K562 (cell line): ENCODE measurements around the gene ZMAT2. TPM values are rescaled to one million over a fixed set of nuclear protein-coding genes. Genes with fewer than 3 reads are reported as not detected.
A peak's percentile ranks its signal among the peaks of the same experiment; 100 is the strongest.
"Not testable (repeated sequence)": the region's sequence is repeated elsewhere in the genome, so short reads cannot be mapped to it uniquely, and the experiment has no call there.

Experiments
- ATAC-seq: fragments of 200-7000 bp; cut with Tn5 transposase; 3 replicates; pipeline ENCODE4 v1.9.1; 2020; ENCODE audit warnings: moderate library complexity
- BruUV-seq: library from RNA; stranded (reverse); fragments of 400-500 nt; replicated peaks from 2 replicates; lab custom pipeline; 2021; lab: Mats Ljungman, UMichigan
- CTCF ChIA-PET: fragments of 300-600 bp; formaldehyde crosslinking; extraction: SDS; loops from one replicate; lab custom pipeline; 2021; ENCODE audit warnings: low intra/inter-chr PET ratio; lab: Yijun Ruan, JAX
- POLR2A ChIA-PET: fragments of 300-600, 350-650 bp; sonication (Branson Sonifier 250); formaldehyde crosslinking; extraction: SDS; loops from one replicate; lab custom pipeline; 2021; ENCODE audit warnings: antibody characterized with exemption, inconsistent platforms; lab: Yijun Ruan, JAX
- DNase-seq, 4 experiments: peaks; one replicate each; pipeline versions ENCODE4 v3.0.0 to v3.0.0-alpha.2; 2011 to 2018; ENCODE audit warnings: low spot score in 3 of 4, mixed read lengths in 3 of 4; ENCODE audit errors: extremely low read depth in 1 of 4
- FAIRE-seq: peaks from 2 replicates; lab custom pipeline; 2011; peaks lifted over from hg19 to GRCh38; lab: Jason Lieb, UNC
- H2AFZ ChIP-seq: 2 replicates; pipeline ENCODE4 v1.6.0; 2011; ENCODE audit warnings: low read depth, low read length, control low read depth, inconsistent platforms
- H3K27ac ChIP-seq: fragments of 200-600 bp; 3 replicates; pipeline ENCODE4 v1.8.0; 2011; ENCODE audit warnings: low read depth, mild to moderate bottlenecking, control low read depth, inconsistent platforms, low read length, moderate library complexity, mixed read lengths; ENCODE audit errors: extremely low read depth
- H3K27me3 ChIP-seq, 2 experiments: fragments of 300-600 bp in 1 of 2; 2 replicates in 1 of 2; 3 replicates in 1 of 2; pipeline versions ENCODE4 v1.6.0 to v1.8.0; 2011; ENCODE audit warnings: inconsistent platforms in 2 of 2, low read length in 2 of 2, mild to moderate bottlenecking in 1 of 2, mixed read lengths in 1 of 2, moderate library complexity in 1 of 2; ENCODE audit not compliant: control insufficient read depth in 2 of 2, insufficient read depth in 2 of 2
- H3K36me3 ChIP-seq: fragments of 300-600 bp; 3 replicates; pipeline ENCODE4 v1.8.0; 2011; ENCODE audit warnings: mild to moderate bottlenecking, low read length, inconsistent platforms; ENCODE audit not compliant: control insufficient read depth, insufficient read depth
- H3K4me1 ChIP-seq, 2 experiments: fragments of 200-600 bp in 1 of 2; replicated peaks in 1 of 2; 2 replicates in 1 of 2; 3 replicates in 1 of 2; pipeline versions ENCODE4 v1.5.1 to v1.8.0; 2011; ENCODE audit warnings: inconsistent platforms in 2 of 2, low read length in 2 of 2, mild to moderate bottlenecking in 1 of 2, mixed read lengths in 1 of 2, moderate library complexity in 1 of 2; ENCODE audit not compliant: control insufficient read depth in 2 of 2, insufficient read depth in 2 of 2
- H3K4me2 ChIP-seq: 2 replicates; pipeline ENCODE4 v1.6.1; 2011; ENCODE audit warnings: low read length, control low read depth, inconsistent platforms, mixed read lengths; ENCODE audit not compliant: insufficient read depth
- H3K4me3 ChIP-seq: fragments of 200-600 bp; sonication (generic), shearing (Covaris generic); 2 replicates; pipeline ENCODE4 v1.5.1; 2016; ENCODE audit warnings: control low read depth, inconsistent platforms
- H3K79me2 ChIP-seq: fragments of 200-600 bp; 3 replicates; pipeline ENCODE4 v1.8.0; 2011; ENCODE audit warnings: low read length, inconsistent platforms; ENCODE audit not compliant: control insufficient read depth, insufficient read depth
- H3K9ac ChIP-seq, 2 experiments: 2 replicates each; pipeline versions ENCODE4 v1.6.0 to v1.6.1; 2011; ENCODE audit warnings: low read depth in 2 of 2, low read length in 2 of 2, control low read depth in 1 of 2, inconsistent platforms in 1 of 2, mild to moderate bottlenecking in 1 of 2, mixed read lengths in 1 of 2; ENCODE audit not compliant: insufficient read depth in 1 of 2
- H3K9me1 ChIP-seq: one replicate; pipeline ENCODE4 v1.6.0; 2011; ENCODE audit warnings: inconsistent platforms, mild to moderate bottlenecking, low read length, moderate library complexity; ENCODE audit not compliant: control insufficient read depth, insufficient read depth
- H3K9me3 ChIP-seq: replicated peaks from 2 replicates; pipeline ENCODE4 v1.5.1; 2011; ENCODE audit warnings: low read depth, low read length, inconsistent platforms; ENCODE audit not compliant: control insufficient read depth, insufficient read depth
- H4K20me1 ChIP-seq: replicated peaks from 2 replicates; pipeline ENCODE4 v1.6.1; 2011; ENCODE audit warnings: low read length, inconsistent platforms, mixed read lengths; ENCODE audit not compliant: control insufficient read depth, insufficient read depth
- ZZZ3 ChIP-seq: fragments of 450-650 bp; IDR thresholded peaks from 2 replicates; pipeline ENCODE4 v1.6.1; 2016; ENCODE audit warnings: antibody characterized with exemption, mild to moderate bottlenecking, moderate library complexity
- WGBS: fragments of 100-300 bp; shearing (Covaris generic); methylation state at CpG from one replicate; pipeline ENCODE4 v1.1.6; 2016; ENCODE audit warnings: low coverage, mixed read lengths; ENCODE audit not compliant: insufficient coverage; ENCODE audit errors: missing lambda C conversion rate; 5-methylcytosine and 5-hydroxymethylcytosine counted together
- in situ Hi-C: fragments of 300-500 bp; cut with MboI; formaldehyde crosslinking; loops from 4 replicates; pipeline ENCODE4 v1.15.0; 2018; ENCODE audit warnings: inconsistent platforms, mixed read lengths
- intact Hi-C: fragments of 100-400 bp; cut with micrococcal nuclease; formaldehyde crosslinking; loops from 2 replicates; pipeline ENCODE4 v1.14.2; 2022
- polyA plus RNA-seq, 8 experiments: library from polyadenylated mRNA; depleted of rRNA in 4 of 8; stranded (reverse) in 5 of 8; unstranded in 3 of 8; fragments of >200 nt; fragmentation: Nextera tagmentation in 2 of 8; fragmentation: Illumina TruSeq in 1 of 8; extraction: Ambion mirVana in 2 of 8; extraction: Trizol in 1 of 8; gene quantifications; 2 replicates each; pipeline versions ENCODE4 v1.2.1 to v1.2.3, GENCODE V29; 2011 to 2014; ENCODE audit warnings: inconsistent platforms in 1 of 8, missing spikeins in 1 of 8
- total RNA-seq, 7 experiments: library from RNA; depleted of rRNA in 6 of 7; stranded (reverse); fragments of >200 nt in 6 of 7; fragmentation: Illumina TruSeq in 2 of 7; extraction: Trizol in 2 of 7; gene quantifications; 2 replicates each; pipeline versions ENCODE4 v1.2.1 to v1.2.3, GENCODE V29; 2011 to 2021; ENCODE audit warnings: low replicate concordance in 1 of 7
- TF ChIP-seq, protein P1 (sequence below), 2 experiments: fragments of 450-650 bp; IDR thresholded peaks; 2 replicates each; pipeline ENCODE4 v1.6.1; 2016

The ZMAT2 gene
- total and polyA plus RNA-seq, 9 of the 15 experiments (the other 6 are each of a cell fraction or from before 2014, with no cell fraction given), result 44.2 to 101 (median 69.2) TPM

- H3K27me3 ChIP-seq, result no peaks in the 10 kb centered on the region
- TF ChIP-seq, protein P1, sequence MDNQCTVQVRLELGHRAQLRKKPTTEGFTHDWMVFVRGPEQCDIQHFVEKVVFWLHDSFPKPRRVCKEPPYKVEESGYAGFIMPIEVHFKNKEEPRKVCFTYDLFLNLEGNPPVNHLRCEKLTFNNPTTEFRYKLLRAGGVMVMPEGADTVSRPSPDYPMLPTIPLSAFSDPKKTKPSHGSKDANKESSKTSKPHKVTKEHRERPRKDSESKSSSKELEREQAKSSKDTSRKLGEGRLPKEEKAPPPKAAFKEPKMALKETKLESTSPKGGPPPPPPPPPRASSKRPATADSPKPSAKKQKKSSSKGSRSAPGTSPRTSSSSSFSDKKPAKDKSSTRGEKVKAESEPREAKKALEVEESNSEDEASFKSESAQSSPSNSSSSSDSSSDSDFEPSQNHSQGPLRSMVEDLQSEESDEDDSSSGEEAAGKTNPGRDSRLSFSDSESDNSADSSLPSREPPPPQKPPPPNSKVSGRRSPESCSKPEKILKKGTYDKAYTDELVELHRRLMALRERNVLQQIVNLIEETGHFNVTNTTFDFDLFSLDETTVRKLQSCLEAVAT (IDR thresholded peaks at IDR 0.05), result 0 out of 4 replicates have a peak, but pooled peaks of 1 of the 2 experiments have one; percentile 34
- TF ChIP-seq ZZZ3, result no peak
- FAIRE-seq, result no peak
- 95% methylated on average over 16 of the region's 17 CpGs for WGBS
- intact Hi-C loops, result no loop called here
- no peak overlapping the region for H2AFZ ChIP-seq
- peaks cover 0 to 3% of the 10 kb centered on the region in 2 experiments; a peak in 3 of 5 replicates for H3K4me1 ChIP-seq
- ChIA-PET POLR2A (interaction anchor here (1.2 to 4.2 kb wide), 4 partner anchors 12 to 32 kb away, joined by 3 to 25 read pairs (median 4); partner anchors contain the start of genes HARS1, HARS2, IK and NDUFA2), CTCF (no interaction called here)
- no peak overlapping the region for H3K9ac ChIP-seq
- in situ Hi-C loops, result no loop called here
- H3K79me2 ChIP-seq, result no peaks in the 10 kb centered on the region
- no peaks in the 10 kb centered on the region for H4K20me1 ChIP-seq
- H3K36me3 ChIP-seq, result peaks cover 88% of the 10 kb centered on the region
- ATAC-seq, result no peak
- DNase-seq, result no peak
- H3K4me3 ChIP-seq, result no peak overlapping the region
- H3K4me2 ChIP-seq, result no peak overlapping the region
- BruUV-seq, result no TSS peak
- no peak overlapping the region for H3K27ac ChIP-seq
- no peaks in the 10 kb centered on the region for H3K9me1 ChIP-seq
- no peaks in the 10 kb centered on the region for H3K9me3 ChIP-seq
These were observed 41.4 kb upstream of the ZMAT2 start for GRCh38 chr5:140658870-140659269.

DNA sequence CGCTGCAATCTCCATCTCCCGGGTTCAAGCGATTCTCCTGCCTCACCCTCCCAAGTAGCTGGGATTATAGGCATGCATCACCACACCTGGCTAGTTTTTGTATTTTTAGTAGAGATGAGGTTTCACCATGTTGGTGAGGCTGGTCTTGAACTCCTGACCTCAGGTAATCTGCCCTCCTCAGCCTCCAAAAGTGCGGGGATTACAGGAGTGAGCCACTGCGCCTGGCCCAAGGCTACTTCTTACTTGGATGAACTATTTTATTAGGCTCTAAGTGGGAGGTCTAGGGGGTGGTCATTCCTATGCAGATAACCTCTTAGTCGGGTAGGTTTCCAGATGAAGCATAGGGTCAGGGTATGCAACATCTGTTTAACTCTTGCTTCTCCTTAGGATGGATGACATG lies 39.9 kb upstream of the ZMAT2 start:
- 76% methylated on average over 3 of the region's 6 CpGs for WGBS
- Histone ChIP-seq H3K4me1 (peaks cover 0 to 11% of the 10 kb centered on the region in 2 experiments; a peak in 3 of 5 replicates), H3K36me3 (peaks cover 73% of the 10 kb centered on the region)
- H3K9me1 ChIP-seq, FAIRE-seq, in situ Hi-C loops, H3K27me3 ChIP-seq, H4K20me1 ChIP-seq, H3K9me3 ChIP-seq, BruUV-seq, H3K9ac ChIP-seq, intact Hi-C loops, ATAC-seq, DNase-seq, H3K27ac ChIP-seq, CTCF ChIA-PET, H3K79me2 ChIP-seq, H3K4me2 ChIP-seq, H3K4me3 ChIP-seq, H2AFZ ChIP-seq: not testable (repeated sequence)
- POLR2A ChIA-PET, result interaction anchor here (2.0 kb wide), 1 partner anchor 13 kb away, joined by 11 read pairs; the partner anchor contains the start of genes IK and NDUFA2
